ENCODE data around the gene SUCLA2. TPM values are rescaled to one million over a fixed set of nuclear protein-coding genes. Genes with fewer than 3 reads are reported as not detected.

SUCLA2 gene
- total RNA-seq, 2 experiments from 2014 or later, result 18.7 to 21.4 TPM

- Mint-ChIP-seq H3K4me3 (no peak overlapping the region), H3K4me1 (ENCODE audit: low read depth) (no peaks in the 10 kb centered on the region), H3K27ac (no peak overlapping the region), H3K36me3 (ENCODE audit: low read depth) (no peaks in the 10 kb centered on the region), H3K27me3 (no peaks in the 10 kb centered on the region), H3K9me3 (no peaks in the 10 kb centered on the region)
- no peaks in the 10 kb centered on the region for H3K4me1 ChIP-seq (ENCODE audit: insufficient read depth, low read length)
- no peak overlapping the region for H3K27ac ChIP-seq (ENCODE audit: low read depth in 1 of 2, low read length in 2 of 2)
- intact Hi-C loops (cut with DNase I, micrococcal nuclease), result no loop called here
- no peak for TF ChIP-seq CTCF (IDR thresholded peaks at IDR 0.05)
- H3K27me3 ChIP-seq (ENCODE audit: control insufficient read depth in 1 of 2, insufficient read depth in 2 of 2, low read length in 2 of 2), result no peaks in the 10 kb centered on the region
- ATAC-seq (ENCODE audit: poor library complexity) (no peak), DNase-seq (no peak)
- H3K4me3 ChIP-seq (ENCODE audit: low read length), result no peak overlapping the region
- no peaks in the 10 kb centered on the region for H3K36me3 ChIP-seq (ENCODE audit: insufficient read depth, low read length)
- ChIA-PET CTCF (no interaction called here), POLR2A (no interaction called here)
- peaks cover 0 to 3% of the 10 kb centered on the region in 2 experiments for H3K9me3 ChIP-seq (ENCODE audit: control insufficient read depth in 1 of 2, insufficient read depth in 1 of 2, low read length in 2 of 2)
Observed at GRCh38 chr13:47929156-47929555, 71.9 kb downstream of the SUCLA2 start.

GRCh38 chr13:47917022-47917574 is 84.0 kb downstream of the SUCLA2 start:
- TF ChIP-seq CTCF (IDR thresholded peaks at IDR 0.05), result no peak
- intact Hi-C loops (cut with DNase I, micrococcal nuclease), result no loop called here
- POLR2A ChIA-PET, result no interaction called here

GRCh38 chr13:47908197-47908902 is 92.7 kb downstream of the SUCLA2 start:
- ATAC-seq (ENCODE audit: poor library complexity), result no peak

More at GRCh38 chr13:47917022-47917574, 84.0 kb downstream of the SUCLA2 start:
- H3K36me3 Mint-ChIP-seq (ENCODE audit: low read depth), result peaks cover 65% of the 10 kb centered on the region
- H3K9me3 Mint-ChIP-seq, result peaks cover 6% of the 10 kb centered on the region
- DNase-seq (no peak), ATAC-seq (ENCODE audit: poor library complexity) (no peak)
- no peaks in the 10 kb centered on the region for H3K4me1 Mint-ChIP-seq (ENCODE audit: low read depth)
- H3K4me3 ChIP-seq (ENCODE audit: low read length), result no peak overlapping the region
- H3K4me1 ChIP-seq (ENCODE audit: insufficient read depth, low read length), result no peaks in the 10 kb centered on the region
- no peaks in the 10 kb centered on the region for H3K36me3 ChIP-seq (ENCODE audit: insufficient read depth, low read length)
- H3K27ac Mint-ChIP-seq, result no peak overlapping the region
- no peak overlapping the region for H3K4me3 Mint-ChIP-seq
- no peak overlapping the region for H3K27ac ChIP-seq (ENCODE audit: low read depth in 1 of 2, low read length in 2 of 2)
- H3K27me3 ChIP-seq (ENCODE audit: control insufficient read depth in 1 of 2, insufficient read depth in 2 of 2, low read length in 2 of 2), result no peaks in the 10 kb centered on the region
- H3K27me3 Mint-ChIP-seq, result no peaks in the 10 kb centered on the region
- CTCF ChIA-PET, result no interaction called here
- peaks cover 0 to 6% of the 10 kb centered on the region in 2 experiments for H3K9me3 ChIP-seq (ENCODE audit: control insufficient read depth in 1 of 2, insufficient read depth in 1 of 2, low read length in 2 of 2)

More at GRCh38 chr13:47908197-47908902, 92.7 kb downstream of the SUCLA2 start:
- Mint-ChIP-seq H3K9me3 (peaks cover 5% of the 10 kb centered on the region), H3K4me3 (no peak overlapping the region), H3K27ac (no peak overlapping the region), H3K27me3 (no peaks in the 10 kb centered on the region), H3K36me3 (ENCODE audit: low read depth) (peaks cover 56% of the 10 kb centered on the region), H3K4me1 (ENCODE audit: low read depth) (no peaks in the 10 kb centered on the region)
- Histone ChIP-seq H3K9me3 (ENCODE audit: control insufficient read depth in 1 of 2, insufficient read depth in 1 of 2, low read length in 2 of 2) (peaks cover 0 to 8% of the 10 kb centered on the region in 2 experiments), H3K27ac (ENCODE audit: low read depth in 1 of 2, low read length in 2 of 2) (no peak overlapping the region), H3K4me1 (ENCODE audit: insufficient read depth, low read length) (no peaks in the 10 kb centered on the region), H3K36me3 (ENCODE audit: insufficient read depth, low read length) (no peaks in the 10 kb centered on the region), H3K27me3 (ENCODE audit: control insufficient read depth in 1 of 2, insufficient read depth in 2 of 2, low read length in 2 of 2) (no peaks in the 10 kb centered on the region), H3K4me3 (ENCODE audit: low read length) (no peak overlapping the region)
- DNase-seq, result peak in 1 of 14 experiments; percentile 4
- intact Hi-C loops (cut with DNase I, micrococcal nuclease), result no loop called here
- CTCF ChIA-PET, result no interaction called here
- POLR2A ChIA-PET, result no interaction called here
- no peak for TF ChIP-seq CTCF (IDR thresholded peaks at IDR 0.05)
